Left colon (tissue), 2 donors: Measurements from ENCODE around the gene BDNF. TPM values are rescaled to one million over a fixed set of nuclear protein-coding genes. Genes with fewer than 3 reads are reported as not detected.
"Not testable (repeated sequence)": the region's sequence is repeated elsewhere in the genome, so short reads cannot be mapped to it uniquely, and the experiment has no call there.

ENCODE experiments used
- ATAC-seq: fragments of 200-7000 bp; cut with Tn5 transposase; one replicate; pipeline ENCODE4 v1.9.1; 2020; ENCODE audit warnings: mild to moderate bottlenecking, moderate library complexity
- DNase-seq, 2 donors: peaks; one replicate each; pipeline ENCODE4 v3.0.0-alpha.2; 2020
- intact Hi-C, 2 donors: fragments of 100-400 bp; cut with DNase I in 1 of 2; cut with micrococcal nuclease in 1 of 2; formaldehyde crosslinking; loops; one replicate each; pipeline versions ENCODE4 v1.11.2 to v1.14.0; 2022; cut with DNase I, micrococcal nuclease
- total RNA-seq, 2 donors: library from RNA; stranded (reverse); fragmentation: NEBNext Ultra II Directional; extraction: Animal tissue kit (Norgen Biotek cat#: 25700); gene quantifications; one replicate each; pipeline ENCODE4 v1.2.1, GENCODE V29; 2021
- donor health status: DM: no; HTN: no; CAD: no.
- donor health status: DM: yes; HTN: yes; CAD: no.

Gene BDNF
- total RNA-seq, 2 donors from 2014 or later: 0.11 to 0.15 TPM

DNA sequence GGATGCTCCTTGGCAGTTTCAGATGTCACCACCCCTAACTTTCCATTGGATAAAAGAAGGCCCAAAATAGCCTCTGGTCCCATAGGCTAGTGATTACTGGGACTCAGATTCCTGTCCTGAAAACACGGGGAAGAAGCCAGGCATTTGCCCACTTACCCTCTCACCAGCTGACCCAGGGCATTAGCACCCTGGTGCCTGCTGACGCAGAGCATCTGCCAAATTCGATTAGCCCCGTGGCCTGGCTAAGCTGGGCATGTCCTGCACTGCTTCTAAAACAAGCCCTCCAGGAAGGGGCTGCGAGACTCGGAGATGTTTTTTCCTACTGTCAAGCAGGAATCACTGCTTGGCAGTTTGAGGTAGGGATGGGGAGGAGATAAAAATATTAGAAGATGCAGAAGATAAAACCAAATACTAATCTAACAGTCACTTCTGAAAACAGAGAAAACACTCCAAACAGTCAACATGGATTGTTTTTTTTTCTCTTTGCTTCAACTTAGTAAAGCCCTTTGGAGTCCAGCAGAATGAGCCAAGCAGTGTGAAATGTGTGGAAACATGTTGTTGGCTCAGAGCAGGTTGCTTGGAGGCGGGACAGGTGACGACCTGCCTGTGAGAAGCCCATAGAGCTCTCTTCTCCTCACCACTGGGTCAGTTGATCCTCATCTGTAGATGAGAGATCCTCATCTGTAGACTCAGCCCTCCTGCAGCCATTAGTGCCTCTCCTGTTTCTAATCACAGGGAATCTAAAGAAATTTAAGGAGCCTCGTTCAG is 54.0 kb downstream of the BDNF start:
- DNase-seq (no peak), ATAC-seq (no peak)
- intact Hi-C loops: no loop called here

DNA sequence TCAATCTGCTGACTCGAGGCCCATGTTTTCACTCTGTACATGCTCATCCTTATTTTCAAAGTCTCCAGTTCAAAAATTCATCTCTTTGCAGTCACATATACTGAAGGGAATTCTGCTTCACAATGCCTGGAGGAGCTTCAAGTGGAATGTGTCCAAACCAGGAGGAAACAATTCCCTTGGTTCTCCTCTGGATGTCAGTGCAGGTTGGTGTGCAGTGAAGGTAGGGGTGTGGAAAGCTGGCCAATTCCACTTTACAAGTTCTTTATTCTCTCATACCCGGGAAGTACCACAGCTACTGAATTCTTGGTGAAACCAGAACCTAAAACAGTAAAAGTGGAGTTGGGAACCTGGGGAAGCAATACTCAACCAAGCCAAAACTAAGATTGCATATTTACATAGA is 57.3 kb downstream of the BDNF start:
- no peak for ATAC-seq
- no peak for DNase-seq
- intact Hi-C loops: no loop called here

DNA sequence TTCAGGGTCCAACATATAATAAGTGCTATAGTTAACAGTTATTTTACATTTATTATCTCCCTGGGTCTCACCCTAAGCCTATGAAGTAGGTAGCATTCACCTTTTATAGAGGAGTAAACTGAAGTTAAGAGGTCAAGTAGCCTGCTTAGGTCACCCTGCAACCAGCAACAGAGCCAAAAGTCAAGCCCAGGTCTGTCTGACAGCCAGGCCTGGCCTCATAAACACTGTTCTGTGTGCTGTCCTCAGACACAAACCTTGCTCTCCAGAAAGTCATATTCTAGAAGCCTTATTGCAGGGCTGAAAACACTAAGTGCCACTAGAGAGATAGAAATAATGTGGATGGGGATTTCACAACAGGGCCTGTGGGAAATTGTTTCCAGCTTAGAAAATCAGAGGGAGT is 59.3 kb downstream of the BDNF start:
- ATAC-seq: no peak
- intact Hi-C loops: no loop called here
- DNase-seq: no peak

DNA sequence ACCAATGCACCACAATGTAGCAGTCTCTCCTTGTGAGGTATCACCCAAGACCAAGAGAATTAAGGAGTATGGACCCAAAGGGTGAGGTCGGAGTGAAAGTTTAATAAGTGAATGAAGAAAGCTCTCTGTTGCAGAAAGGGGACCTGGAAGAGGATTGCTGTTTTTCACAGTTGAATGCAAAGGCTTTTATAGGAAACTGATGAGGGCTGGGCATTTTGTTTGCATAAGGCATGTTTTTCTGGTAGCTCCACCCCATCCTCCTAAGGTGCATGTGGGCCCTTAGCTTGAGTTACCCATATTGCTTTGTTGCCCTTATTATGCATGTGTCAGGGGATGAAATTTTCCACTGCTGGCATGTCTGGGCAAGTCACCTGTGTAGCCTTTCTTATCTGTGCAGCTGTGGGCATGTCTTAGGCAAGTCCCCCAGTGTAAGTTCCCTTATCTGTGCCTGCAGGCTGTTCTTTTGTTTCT is 64.7 kb downstream of the BDNF start:
- ATAC-seq: no peak
- no peak for DNase-seq
- intact Hi-C loops: no loop called here

DNA sequence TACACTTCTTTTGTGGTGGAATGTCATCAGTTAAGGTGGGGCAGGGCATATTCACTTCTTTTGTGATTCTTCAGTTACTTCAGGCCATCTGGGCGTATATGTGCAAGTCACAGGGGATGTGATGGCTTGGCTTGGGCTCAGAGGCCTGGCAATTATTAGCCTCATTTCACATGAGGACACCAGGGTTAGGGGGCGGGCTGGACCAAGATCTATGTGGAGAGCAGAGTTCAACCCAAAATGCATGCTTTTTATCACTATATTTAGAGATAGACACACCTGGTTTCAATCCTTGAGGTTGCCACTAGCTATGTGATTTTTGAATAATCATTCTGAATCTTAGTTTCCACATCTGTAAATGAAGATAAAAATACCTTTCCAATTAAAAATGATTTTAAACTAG is 65.5 kb downstream of the BDNF start:
- ATAC-seq, DNase-seq, intact Hi-C loops: not testable (repeated sequence)

DNA sequence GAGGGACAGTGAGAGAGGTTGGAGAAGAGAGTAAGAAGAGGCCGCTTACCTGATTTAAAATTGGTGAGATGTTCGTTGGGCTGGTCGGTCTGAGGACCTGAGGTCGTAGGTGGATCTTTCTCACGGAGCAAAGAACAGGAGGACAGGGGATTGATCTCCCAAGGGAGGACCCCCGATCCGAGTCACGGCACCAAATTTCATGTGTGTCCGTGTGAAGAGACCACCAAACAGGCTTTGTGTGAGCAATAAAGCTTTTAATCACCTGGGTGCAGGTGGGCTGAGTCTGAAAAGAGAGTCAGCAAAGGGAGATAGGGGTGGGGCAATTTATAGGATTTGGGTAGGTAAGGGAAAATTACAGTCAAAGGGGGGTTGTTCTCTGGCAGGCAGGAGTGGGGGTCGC is 66.0 kb downstream of the BDNF start:
- ATAC-seq, DNase-seq, intact Hi-C loops: not testable (repeated sequence)

DNA sequence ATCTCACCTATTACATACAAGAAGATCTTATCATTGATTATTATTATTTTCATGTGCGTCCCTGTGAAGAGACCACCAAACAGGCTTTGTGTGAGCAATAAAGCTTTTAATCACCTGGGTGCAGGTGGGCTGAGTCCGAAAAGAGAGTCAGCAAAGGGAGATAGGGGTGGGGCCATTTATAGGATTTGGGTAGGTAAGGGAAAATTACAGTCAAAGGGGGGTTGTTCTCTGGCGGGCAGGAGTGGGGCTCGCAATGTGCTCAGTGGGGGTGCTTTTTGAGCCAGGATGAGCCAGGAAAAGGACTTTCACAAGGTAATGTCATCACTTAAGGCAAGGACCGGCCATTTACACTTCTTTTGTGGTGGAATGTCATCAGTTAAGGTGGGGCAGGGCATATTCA is 71.2 kb downstream of the BDNF start:
- ATAC-seq, intact Hi-C loops, DNase-seq: not testable (repeated sequence)

DNA sequence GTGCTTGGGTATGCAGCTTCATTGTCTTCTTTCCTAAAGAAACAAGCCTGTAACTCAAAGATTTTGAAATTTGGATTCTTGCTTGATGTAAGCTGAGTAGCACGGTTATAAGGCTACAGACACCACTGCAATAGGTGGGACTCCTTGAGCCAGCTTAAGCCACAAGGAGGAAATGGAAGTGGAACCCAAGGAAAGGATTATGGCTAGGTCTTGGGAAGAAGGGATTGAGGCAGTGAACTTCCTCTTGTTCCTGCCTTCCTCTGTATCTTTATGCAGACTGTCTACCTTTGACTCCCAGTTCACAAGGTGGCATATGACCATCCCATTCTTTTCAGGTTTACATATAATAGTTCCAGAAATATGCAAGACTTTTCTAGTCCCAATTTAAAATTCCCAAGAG is 72.3 kb downstream of the BDNF start:
- intact Hi-C loops: no loop called here
- no peak for DNase-seq
- no peak for ATAC-seq

DNA sequence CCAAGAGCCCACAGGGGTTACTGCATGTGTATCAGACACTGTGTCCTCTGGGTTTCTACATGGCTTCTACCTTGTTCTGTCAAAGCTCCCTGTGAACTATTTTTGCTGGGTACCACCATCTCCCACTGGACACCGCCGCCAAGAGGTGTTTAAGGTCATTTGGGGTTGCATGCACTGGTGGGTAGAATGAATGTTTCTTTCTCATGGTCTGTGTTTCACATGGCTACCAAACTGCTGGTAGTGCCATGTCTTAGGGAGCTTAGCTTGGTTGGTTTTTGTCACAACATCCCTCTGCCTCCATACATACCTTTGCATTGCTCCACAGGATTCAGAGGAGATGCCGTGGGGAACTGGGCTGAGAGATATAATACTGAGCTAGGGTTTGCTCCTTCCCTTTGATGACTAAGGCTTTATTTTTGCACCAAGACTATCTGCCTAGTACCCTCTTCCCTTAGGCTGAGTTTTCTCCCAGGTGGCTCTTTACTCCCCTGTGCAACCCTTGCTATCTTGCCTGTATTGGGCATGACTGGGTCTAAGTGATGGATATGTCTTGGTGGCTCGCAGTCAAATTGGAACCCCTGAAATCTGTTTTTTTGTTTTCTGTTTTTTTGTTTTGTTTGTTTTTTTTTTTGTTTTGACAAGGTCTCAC is 73.2 kb downstream of the BDNF start:
- intact Hi-C loops: no loop called here
- ATAC-seq (no peak), DNase-seq (no peak)

DNA sequence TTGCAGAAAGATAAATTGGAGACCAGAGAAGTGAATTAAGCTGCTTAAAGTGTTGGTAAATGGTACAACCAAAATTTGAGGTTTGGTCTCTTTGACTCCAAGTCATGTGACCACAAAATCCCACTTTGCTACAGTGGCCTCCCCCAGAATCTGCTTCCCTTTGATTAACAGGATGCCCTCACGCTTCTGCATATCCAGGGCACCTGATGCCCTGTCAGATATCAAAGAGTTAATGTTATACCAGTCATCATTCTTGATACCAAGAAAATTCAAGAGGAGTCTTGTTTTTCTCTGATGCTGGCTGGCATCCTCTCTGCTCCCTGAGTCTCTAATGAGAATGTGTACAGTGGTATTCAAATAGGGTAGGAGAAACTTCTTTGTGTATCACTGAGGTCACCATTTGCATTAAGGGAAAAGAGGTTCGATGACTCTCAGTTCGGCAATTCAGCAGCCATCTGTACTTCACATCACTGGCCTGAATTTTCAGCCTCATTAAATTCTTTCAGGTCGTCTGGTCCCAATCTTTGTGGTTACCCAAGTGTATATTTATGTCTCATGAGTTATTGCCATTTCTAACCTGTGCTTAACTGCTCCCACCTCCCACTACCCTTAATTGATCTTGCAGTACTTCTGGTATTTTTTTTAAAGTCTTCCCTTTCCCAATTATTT is 73.9 kb downstream of the BDNF start:
- DNase-seq: no peak
- ATAC-seq: no peak
- intact Hi-C loops: no loop called here

DNA sequence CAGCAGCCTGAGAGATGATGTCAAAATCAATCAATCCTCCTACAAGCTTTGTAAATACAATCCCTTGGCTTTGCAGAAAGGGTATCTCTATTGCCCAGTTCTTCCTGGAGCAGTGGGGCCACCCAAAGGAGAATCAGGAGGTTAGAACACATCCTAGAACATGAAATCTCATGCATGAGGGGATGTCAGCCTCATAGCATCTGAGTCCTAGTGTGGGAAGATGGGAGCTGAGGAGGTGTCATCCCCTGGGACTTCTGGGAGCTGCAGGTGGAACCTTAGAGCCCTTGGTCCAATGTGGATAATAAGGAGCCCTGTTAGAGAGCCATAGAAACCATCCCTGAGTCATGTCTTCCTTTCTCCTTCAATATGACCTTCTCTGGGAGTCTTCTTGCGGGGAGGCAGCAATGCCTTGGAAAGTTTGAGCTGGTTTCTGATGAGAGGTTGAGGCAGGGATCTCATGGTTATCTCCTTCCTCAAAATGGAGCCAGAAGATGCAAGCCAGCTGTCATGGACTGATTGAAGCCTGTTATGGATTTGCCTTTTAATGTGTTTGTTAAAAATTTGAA is 74.8 kb downstream of the BDNF start:
- no peak for ATAC-seq
- no peak for DNase-seq
- intact Hi-C loops: no loop called here

DNA sequence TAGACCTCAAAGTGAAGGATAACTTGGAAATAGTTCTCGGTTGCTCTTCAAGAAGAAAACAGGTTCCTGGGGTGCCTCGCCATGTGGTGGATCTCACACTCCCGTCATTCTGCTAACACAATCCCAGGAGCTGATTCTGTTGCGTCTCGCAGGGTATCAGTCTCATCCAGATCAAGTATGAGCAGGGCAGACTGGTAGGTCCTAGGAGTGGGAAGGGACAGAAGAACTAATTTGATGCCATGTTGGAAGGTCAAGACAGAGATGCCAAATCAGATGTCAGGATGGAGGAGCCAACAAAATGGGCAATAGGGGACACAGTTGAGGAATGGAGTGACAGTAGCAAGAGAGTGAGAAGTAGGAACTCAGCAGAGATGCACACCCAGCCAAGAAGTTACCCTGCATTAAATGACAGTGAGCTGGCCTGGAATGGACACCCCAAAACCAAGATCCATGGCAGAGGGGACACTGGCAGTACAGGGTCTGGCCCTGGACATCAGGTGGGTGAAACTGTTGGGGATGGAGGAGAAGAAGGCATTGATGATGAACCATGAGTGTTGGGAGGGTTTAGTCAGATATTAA is 76.2 kb downstream of the BDNF start:
- DNase-seq: no peak
- intact Hi-C loops: no loop called here
- no peak for ATAC-seq

DNA sequence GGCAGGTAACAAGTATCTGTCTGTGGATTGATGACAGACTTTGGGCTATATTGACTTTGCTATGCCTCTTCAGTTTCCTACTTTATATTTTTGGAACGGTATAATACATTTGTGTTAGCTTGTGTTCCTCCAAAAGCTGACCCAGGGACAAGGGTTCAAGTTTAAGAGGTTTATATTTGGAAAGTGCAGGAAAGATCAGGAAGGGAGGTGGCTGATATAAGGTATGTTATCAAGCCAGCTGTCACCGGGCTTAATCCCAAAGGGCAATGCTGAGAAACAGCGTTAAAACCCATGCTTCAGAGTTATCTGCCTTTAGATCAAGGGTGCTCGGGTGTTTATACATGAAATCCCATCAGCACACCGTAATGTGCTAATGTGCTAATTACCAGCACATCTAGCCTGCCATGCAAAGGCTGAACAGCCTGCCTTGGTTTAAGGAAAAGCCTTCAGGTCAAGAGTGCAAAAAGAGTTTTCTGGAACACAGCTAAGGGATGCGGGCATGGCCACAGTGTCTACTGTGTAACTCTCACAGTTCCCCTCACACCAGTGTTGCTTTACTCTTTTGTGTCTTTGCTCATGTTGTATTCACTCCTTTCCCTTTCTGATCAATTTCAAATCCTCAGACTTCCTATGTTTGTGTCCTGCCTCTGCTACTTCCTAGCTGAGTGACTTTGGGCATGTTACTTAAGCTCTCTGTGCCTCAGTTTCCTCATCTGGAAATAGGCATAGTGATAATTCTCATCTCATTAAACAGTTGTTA is 77.5 kb downstream of the BDNF start:
- ATAC-seq (no peak), DNase-seq (no peak)
- intact Hi-C loops: no loop called here

DNA sequence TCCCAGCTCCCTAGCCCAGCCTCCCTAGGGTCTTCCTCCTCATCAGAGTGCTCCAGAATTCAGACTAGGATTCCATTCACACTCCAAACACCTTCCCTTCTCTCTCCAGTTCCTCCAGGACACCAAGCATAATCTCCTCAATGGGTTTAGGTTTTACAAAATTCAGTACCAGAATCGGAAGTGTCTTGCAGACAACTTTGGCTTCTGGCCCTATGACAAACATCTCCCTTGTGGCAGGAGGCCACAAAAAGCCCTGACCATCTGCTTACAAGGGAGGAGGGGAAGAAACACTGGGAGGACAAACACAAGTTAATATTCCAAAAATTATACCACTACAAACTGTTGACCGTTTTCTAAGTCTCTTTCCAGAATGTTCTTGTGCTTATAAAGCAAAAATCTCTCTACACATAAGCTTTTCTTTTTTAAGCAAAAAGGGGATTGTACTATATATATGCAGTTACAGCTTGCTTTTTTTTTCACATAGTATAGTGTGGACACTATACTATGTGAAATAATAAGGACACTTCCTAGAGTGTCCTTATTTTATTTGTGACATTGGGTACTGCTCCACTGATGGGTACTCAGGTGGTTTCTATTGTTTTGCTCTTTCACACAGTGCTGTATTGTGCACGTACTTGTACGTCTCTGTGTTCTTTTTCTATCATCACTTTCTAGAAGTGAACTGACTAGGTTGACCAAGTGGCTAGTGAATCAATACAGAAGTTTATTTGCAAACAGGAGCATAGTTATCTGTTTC is 78.7 kb downstream of the BDNF start:
- ATAC-seq (no peak), DNase-seq (no peak)
- intact Hi-C loops: no loop called here

DNA sequence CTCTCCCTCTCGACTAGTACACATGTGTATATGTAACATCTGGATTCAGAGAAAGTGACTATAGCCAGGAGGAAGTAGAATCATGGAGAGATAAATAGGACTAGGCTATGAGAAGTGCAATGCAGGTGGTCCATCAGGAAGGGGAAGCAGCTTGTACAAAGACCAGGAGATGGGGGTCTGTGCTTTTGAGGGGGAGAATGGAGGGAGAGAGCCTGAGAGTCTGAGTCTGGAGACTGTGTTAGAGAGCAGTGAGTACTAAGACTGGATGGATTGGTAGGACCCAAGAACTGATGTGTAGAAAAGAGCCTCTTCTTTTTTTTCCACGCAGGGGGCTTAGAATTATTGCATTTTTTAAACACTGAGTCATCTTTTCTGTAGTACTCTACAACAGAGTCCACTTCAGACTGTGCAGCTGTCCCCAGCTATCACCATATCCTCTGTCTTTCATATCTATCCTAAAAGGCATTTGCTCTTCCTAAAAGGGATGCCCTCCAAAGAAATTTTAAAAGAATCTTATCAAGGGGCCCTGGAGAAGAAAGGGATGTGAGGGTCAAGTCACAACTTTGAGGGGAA is 80.4 kb downstream of the BDNF start:
- no peak for DNase-seq
- no peak for ATAC-seq
- intact Hi-C loops: no loop called here

DNA sequence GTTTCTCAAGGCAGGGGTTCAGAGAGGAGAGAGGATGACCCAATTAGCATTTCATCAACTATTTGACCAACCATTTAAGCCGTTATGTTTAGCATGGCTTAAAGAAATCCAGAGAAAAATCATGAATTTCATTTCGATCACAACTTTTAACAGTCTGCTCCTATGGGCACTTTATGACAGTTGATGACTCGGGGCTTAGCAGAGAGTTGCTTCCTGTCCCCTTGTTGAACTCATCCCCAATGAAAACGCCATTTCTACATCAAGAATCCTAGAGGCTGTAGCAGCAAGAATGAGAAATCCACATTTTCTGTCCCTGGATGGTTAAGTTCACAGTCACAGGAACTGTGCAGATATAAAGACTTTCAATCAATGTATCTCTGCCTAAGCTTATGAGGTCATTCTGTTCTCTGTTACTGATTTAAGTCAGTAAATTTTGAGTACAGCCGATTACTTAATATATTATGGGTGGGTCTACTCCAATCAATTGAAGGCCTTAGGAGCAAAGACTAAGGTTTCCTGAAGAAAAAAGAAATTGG is 81.1 kb downstream of the BDNF start:
- ATAC-seq: no peak
- DNase-seq: no peak
- intact Hi-C loops: no loop called here

DNA sequence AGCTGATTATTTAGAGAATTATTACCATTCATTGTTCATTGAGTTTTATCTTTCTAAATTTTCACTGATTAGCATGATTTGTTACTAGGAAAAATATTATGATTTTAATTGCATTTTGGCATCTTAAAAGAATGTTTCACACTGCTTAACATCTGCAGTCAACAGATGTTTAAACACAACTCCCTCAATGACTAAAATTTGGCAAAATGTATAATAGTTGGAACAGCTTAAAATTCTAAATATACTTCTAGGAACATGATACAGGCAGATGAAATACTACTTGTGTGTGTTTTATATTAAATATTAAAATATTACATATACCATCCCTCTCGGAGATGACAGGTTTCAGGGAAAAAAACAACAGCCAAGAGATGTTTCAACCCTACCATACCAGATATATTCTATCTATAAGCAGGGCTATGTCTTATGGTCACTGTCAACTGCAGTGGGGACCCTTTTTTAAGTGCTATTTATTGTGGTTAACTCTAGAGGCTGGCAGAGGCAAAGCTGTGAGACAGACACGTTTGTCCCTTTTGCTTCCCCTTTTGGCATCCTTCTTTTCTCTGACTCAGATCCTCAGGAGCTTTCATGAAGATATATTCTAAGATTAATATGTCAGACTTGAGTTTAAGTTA is 81.9 kb downstream of the BDNF start:
- no peak for DNase-seq
- ATAC-seq: no peak
- intact Hi-C loops: no loop called here
